Omental fat pad (tissue), 4 donors: ENCODE results near the gene INSRR. TPM values are rescaled to one million over a fixed set of nuclear protein-coding genes. Genes with fewer than 3 reads are reported as not detected.

Experiments
- ATAC-seq: fragments of 150-250 bp; one replicate; pipeline ENCODE4 v1.9.1; 2016; ENCODE audit warnings: mild to moderate bottlenecking, moderate library complexity; ENCODE audit not compliant: low FRiP score
- DNase-seq: peaks from one replicate; pipeline ENCODE4 v3.0.0-alpha.2; 2019; ENCODE audit warnings: low spot score
- CTCF ChIP-seq, 3 donors: fragments of 450-650 bp; IDR thresholded peaks; one replicate each; pipeline ENCODE4 v1.5.1; 2016 to 2017; ENCODE audit warnings: antibody characterized with exemption in 3 of 3, mild to moderate bottlenecking in 3 of 3, moderate library complexity in 2 of 3
- total RNA-seq, 4 donors: library from RNA; depleted of rRNA; stranded (reverse); fragments of >200 nt; gene quantifications; one replicate each; pipeline ENCODE4 v1.1.0, GENCODE V29; 2016

INSRR gene
- total RNA-seq, 4 donors from 2014 or later, result 0.06 to 0.12 (median 0.09) TPM; not detected in 1

GRCh38 chr1:156903328-156904091 lies 44.6 kb upstream of the INSRR start:
- TF ChIP-seq CTCF (IDR thresholded peaks at IDR 0.05), result no peak
- ATAC-seq (no peak), DNase-seq (no peak)

GRCh38 chr1:156901966-156902915 lies 43.3 kb upstream of the INSRR start:
- DNase-seq, result no peak
- no peak for TF ChIP-seq CTCF (IDR thresholded peaks at IDR 0.05)
- ATAC-seq, result no peak

- no peak for TF ChIP-seq CTCF (IDR thresholded peaks at IDR 0.05)
- ATAC-seq, result no peak
- no peak for DNase-seq
Measured at GRCh38 chr1:156901590-156901900, 42.6 kb upstream of the INSRR start.

- no peak for DNase-seq
- no peak for TF ChIP-seq CTCF (IDR thresholded peaks at IDR 0.05)
- ATAC-seq, result no peak
Measured at GRCh38 chr1:156900896-156901589, 42.1 kb upstream of the INSRR start.

GRCh38 chr1:156899956-156900718 lies 41.2 kb upstream of the INSRR start:
- TF ChIP-seq CTCF (IDR thresholded peaks at IDR 0.05), result no peak
- DNase-seq, result no peak
- ATAC-seq, result no peak

GRCh38 chr1:156898971-156899664 lies 40.2 kb upstream of the INSRR start:
- DNase-seq, result no peak
- ATAC-seq, result no peak
- TF ChIP-seq CTCF (IDR thresholded peaks at IDR 0.05), result no peak
